ENCODE measurements around the gene TBC1D7. TPM values are rescaled to one million over a fixed set of nuclear protein-coding genes. Genes with fewer than 3 reads are reported as not detected.

TBC1D7 gene
- total and polyA plus RNA-seq, 2 of the 4 experiments (the other 2 are of a cell fraction): 14.3 to 22.6 TPM

DNA sequence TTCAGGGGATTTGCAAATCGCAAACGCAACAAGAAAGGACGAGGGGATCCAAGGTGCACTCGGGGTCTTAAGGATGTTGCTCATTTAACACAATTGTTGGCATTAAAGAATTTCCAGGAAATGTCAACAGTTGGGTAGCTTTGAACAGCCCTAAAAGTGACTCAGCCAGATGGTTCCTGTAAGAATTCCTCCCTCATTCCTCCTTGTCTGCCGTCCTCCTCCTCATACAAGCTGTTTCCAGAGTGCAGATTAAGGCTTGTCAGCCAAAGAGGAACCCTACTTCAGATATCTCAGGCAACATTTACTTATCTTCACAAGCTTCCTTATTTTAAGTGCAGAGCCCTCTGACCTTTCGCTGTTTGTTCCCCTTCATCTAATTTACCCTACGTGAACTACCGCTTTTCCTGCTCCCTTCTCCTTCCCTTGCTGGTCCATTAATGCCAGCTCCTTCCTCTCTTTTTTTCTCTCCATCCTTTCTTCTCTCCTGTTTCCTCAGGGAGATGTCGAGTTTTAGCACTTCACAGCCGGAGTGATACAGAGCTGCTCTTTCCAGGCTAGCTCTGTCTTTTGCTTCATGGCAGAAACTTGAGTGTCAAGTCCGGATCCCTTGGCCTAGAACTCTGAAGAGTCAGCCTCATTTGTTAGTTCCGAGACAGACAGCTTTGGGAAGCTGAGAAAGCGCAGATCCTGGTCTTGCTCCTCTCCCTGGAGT, 26.1 kb upstream of the TBC1D7 start:
- peak overlapping the region; percentile 11 for H2AFZ ChIP-seq (replicated peaks; ENCODE audit: low read length, poor library complexity)
- POLR2A ChIA-PET (ENCODE audit: unreplicated experiment): interaction anchor here (0.7 kb wide), 1 partner anchor 41 kb away, joined by 3 read pairs; no protein-coding TSS in a partner anchor
- peak overlapping the region; percentile 75 for H3K4me2 ChIP-seq (ENCODE audit: low read depth, low read length)
- H3K4ac ChIP-seq (ENCODE audit: low read depth, low read length): peak overlapping the region; percentile 99
- H2BK120ac ChIP-seq (ENCODE audit: low read depth, low read length): peak overlapping the region; percentile 99
- peak overlapping the region; percentile 97 for H4K91ac ChIP-seq (ENCODE audit: insufficient read depth, low read depth, low read length)
- no peak overlapping the region for H3K4me3 ChIP-seq (ENCODE audit: insufficient read depth, low read depth, low read length)
- no TSS peak for BruUV-seq (replicated peaks)
- WGBS, 2 experiments (ENCODE audit: extremely low coverage in 2 of 2, insufficient read length in 1 of 2): 46% methylated on average over 4 of the region's 13 CpGs; no CpG with 5 or more reads in 1 of the 2 experiments
- peak overlapping the region; percentile 37; the same call in 1 of the 2 replicates for H3K9ac ChIP-seq (ENCODE audit: low read depth, low read length)
- H3K9me1 ChIP-seq (ENCODE audit: insufficient read depth, low read length): peaks cover 19% of the 10 kb centered on the region
- H2AK5ac ChIP-seq (ENCODE audit: low read depth, low read length): peak overlapping the region; percentile 99
- H3K56ac ChIP-seq (ENCODE audit: extremely low read depth, insufficient read depth, low read length): peak overlapping the region; percentile 91
- H3K18ac ChIP-seq (ENCODE audit: low read depth, low read length): peak overlapping the region; percentile 96
- H3K4me1 ChIP-seq (ENCODE audit: control insufficient read depth, insufficient read depth, low read length): peaks cover 23% of the 10 kb centered on the region
- peak; percentile 81 for DNase-seq
- H3K27me3 ChIP-seq (ENCODE audit: control insufficient read depth, insufficient read depth, low read length): no peaks in the 10 kb centered on the region
- H3K9me3 ChIP-seq (ENCODE audit: control insufficient read depth, insufficient read depth, low read length): no peaks in the 10 kb centered on the region
- dilution Hi-C loops (cut with HindIII; ENCODE audit: low sequenced_read_pairs, unreplicated experiment) (no loop called here), intact Hi-C loops (cut with micrococcal nuclease) (loop anchor here (2.0 kb wide), 2 partner anchors 132 to 260 kb away; partner anchors contain the start of genes GFOD1 and NOL7), in situ Hi-C loops (cut with MboI; ENCODE audit: low sequenced_read_pairs) (no loop called here)
- TF ChIP-seq FOS (IDR thresholded peaks at IDR 0.05; ENCODE audit: low read depth, low read length): peak; percentile 21; the same call in 1 of the 2 replicates
- TF ChIP-seq CHD1 (IDR thresholded peaks at IDR 0.05; ENCODE audit: low read depth, low read length): no peak
- peak overlapping the region; percentile 95; the same call in 2 of the 3 replicates for H2BK15ac ChIP-seq (ENCODE audit: low read depth, low read length)
- CTCF ChIA-PET: interaction anchor here (1.0 to 1.9 kb wide), 3 partner anchors 12 to 261 kb away, joined by 3 to 4 read pairs (median 3); partner anchors contain the start of gene NOL7
- no peaks in the 10 kb centered on the region for H3K36me3 ChIP-seq (ENCODE audit: control insufficient read depth, insufficient read depth, low read length)
- peak overlapping the region; percentile 88 for H3K27ac ChIP-seq (ENCODE audit: insufficient read depth, low read length)
- H4K20me1 ChIP-seq (ENCODE audit: insufficient read depth, low read length): no peaks in the 10 kb centered on the region
- peak; percentile 66 for ATAC-seq (ENCODE audit: low read depth)
- peak overlapping the region; percentile 84 for H4K5ac ChIP-seq (ENCODE audit: low read depth, low read length)
- no peaks in the 10 kb centered on the region; a peak in 2 of 4 replicates for H3K79me1 ChIP-seq (ENCODE audit: low read depth in 1 of 2, low read length in 2 of 2)
- H3K14ac ChIP-seq (replicated peaks; ENCODE audit: low read depth, low read length): peak overlapping the region; percentile 97
- peak overlapping the region; percentile 95 for H3K23ac ChIP-seq (ENCODE audit: low read depth, low read length)
- peak overlapping the region; percentile 99 for H2BK5ac ChIP-seq (ENCODE audit: low read depth, low read length, poor library complexity, severe bottlenecking)
- peak overlapping the region; percentile 20 for H2AK9ac ChIP-seq (replicated peaks; ENCODE audit: low read depth, low read length, poor library complexity)
- H4K8ac ChIP-seq (ENCODE audit: low read depth in 2 of 2, low read length in 2 of 2): peak overlapping the region; percentile 83 to 97
- H2BK20ac ChIP-seq (ENCODE audit: low read depth, low read length): peak overlapping the region; percentile 99
